Measurements from ENCODE around the gene INAVA.

DNA sequence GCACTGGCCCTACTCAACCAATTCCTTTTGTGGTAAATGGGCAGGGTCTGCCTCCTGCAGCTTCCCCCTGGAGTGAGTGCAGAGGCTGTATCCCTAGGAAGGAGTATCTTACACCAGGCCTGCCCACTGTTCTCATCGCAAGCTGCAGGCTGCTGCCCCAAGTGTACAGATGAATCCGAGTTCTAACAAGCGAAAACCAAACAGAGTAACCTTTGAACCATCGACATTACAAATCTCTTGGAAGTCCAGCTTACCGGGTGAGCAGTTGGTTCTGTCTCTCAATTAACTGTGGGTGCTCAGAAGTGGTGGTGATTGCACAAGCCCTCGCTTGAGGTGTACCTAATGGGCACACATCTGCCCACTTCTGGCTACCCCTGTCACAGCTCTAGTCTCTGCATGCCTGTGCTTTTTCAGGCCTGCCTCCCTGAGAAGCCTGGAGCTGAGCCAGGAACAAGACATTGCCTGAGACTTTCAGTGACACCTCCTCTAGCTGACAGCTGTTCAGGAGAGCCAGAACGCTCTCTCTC, 22.7 kb downstream of the INAVA start:
- TF ChIP-seq, protein P1, sequence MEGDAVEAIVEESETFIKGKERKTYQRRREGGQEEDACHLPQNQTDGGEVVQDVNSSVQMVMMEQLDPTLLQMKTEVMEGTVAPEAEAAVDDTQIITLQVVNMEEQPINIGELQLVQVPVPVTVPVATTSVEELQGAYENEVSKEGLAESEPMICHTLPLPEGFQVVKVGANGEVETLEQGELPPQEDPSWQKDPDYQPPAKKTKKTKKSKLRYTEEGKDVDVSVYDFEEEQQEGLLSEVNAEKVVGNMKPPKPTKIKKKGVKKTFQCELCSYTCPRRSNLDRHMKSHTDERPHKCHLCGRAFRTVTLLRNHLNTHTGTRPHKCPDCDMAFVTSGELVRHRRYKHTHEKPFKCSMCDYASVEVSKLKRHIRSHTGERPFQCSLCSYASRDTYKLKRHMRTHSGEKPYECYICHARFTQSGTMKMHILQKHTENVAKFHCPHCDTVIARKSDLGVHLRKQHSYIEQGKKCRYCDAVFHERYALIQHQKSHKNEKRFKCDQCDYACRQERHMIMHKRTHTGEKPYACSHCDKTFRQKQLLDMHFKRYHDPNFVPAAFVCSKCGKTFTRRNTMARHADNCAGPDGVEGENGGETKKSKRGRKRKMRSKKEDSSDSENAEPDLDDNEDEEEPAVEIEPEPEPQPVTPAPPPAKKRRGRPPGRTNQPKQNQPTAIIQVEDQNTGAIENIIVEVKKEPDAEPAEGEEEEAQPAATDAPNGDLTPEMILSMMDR (IDR thresholded peaks at IDR 0.05), result no peak
- TF ChIP-seq ZFX (IDR thresholded peaks at IDR 0.05; ENCODE audit: borderline replicate concordance), result no peak
